Fibroblast of skin of abdomen (primary cell): ENCODE results near the gene PRAMEF5. TPM values are rescaled to one million over a fixed set of nuclear protein-coding genes. Genes with fewer than 3 reads are reported as not detected.
"Not testable (repeated sequence)": the region's sequence is repeated elsewhere in the genome, so short reads cannot be mapped to it uniquely, and the experiment has no call there.

Source experiments
- DNase-seq: peaks from one replicate; pipeline ENCODE4 v3.0.0-alpha.2; 2013
- polyA plus RNA-seq, 2 experiments: library from polyadenylated mRNA; unstranded; fragments of 120-200 nt; gene quantifications; one replicate each; pipeline ENCODE4 v1.2.1, GENCODE V29; 2013; ENCODE audit not compliant: insufficient read length in 2 of 2

Gene PRAMEF5
- not detected for polyA plus RNA-seq (2013, experiment 1 of 2; ENCODE audit: insufficient read length)
- polyA plus RNA-seq (2013, experiment 2 of 2; ENCODE audit: insufficient read length) = not detected

GRCh38 chr1:13253898-13254297 is at the start of gene PRAMEF5:
TSS of gene PRAMEF5 (plus strand) at chr1:13254198. CDS start at chr1:13259269, 5,071 bp downstream.
- DNase-seq = not testable (repeated sequence)

- not testable (repeated sequence) for DNase-seq
These were observed 45.3 kb upstream of the PRAMEF5 start for GRCh38 chr1:13208712-13209111.

- not testable (repeated sequence) for DNase-seq
These were observed 37.4 kb upstream of the PRAMEF5 start for GRCh38 chr1:13216619-13217018.

GRCh38 chr1:13219203-13219602 is 34.8 kb upstream of the PRAMEF5 start:
- DNase-seq = not testable (repeated sequence)

- not testable (repeated sequence) for DNase-seq
These were observed 31.2 kb upstream of the PRAMEF5 start for GRCh38 chr1:13222788-13223187.

GRCh38 chr1:13224480-13225060 is 29.4 kb upstream of the PRAMEF5 start:
- no peak for DNase-seq

- DNase-seq = not testable (repeated sequence)
These were observed 28.3 kb upstream of the PRAMEF5 start, which contains the start of gene PRAMEF18 for GRCh38 chr1:13225675-13226204. TSS of gene PRAMEF18 (minus strand) at chr1:13226154. CDS start at chr1:13226106, 48 bp downstream.

- not testable (repeated sequence) for DNase-seq
These were observed 26.5 kb upstream of the PRAMEF5 start for GRCh38 chr1:13227271-13228055.

- DNase-seq = no peak
These were observed 25.6 kb upstream of the PRAMEF5 start for GRCh38 chr1:13228343-13228781.

- not testable (repeated sequence) for DNase-seq
These were observed 23.9 kb upstream of the PRAMEF5 start for GRCh38 chr1:13230096-13230495.

- not testable (repeated sequence) for DNase-seq
These were observed 23.4 kb upstream of the PRAMEF5 start for GRCh38 chr1:13230601-13231000.

GRCh38 chr1:13231061-13231750 is 22.8 kb upstream of the PRAMEF5 start:
- not testable (repeated sequence) for DNase-seq

- not testable (repeated sequence) for DNase-seq
These were observed 21.9 kb upstream of the PRAMEF5 start for GRCh38 chr1:13232056-13232455.

- not testable (repeated sequence) for DNase-seq
These were observed 19.9 kb upstream of the PRAMEF5 start for GRCh38 chr1:13234057-13234456.

- not testable (repeated sequence) for DNase-seq
These were observed 16.4 kb upstream of the PRAMEF5 start for GRCh38 chr1:13237572-13237971.

GRCh38 chr1:13239633-13240032 is 14.4 kb upstream of the PRAMEF5 start:
- DNase-seq = not testable (repeated sequence)

GRCh38 chr1:13243536-13244263 is 10.3 kb upstream of the PRAMEF5 start:
- not testable (repeated sequence) for DNase-seq

GRCh38 chr1:13245841-13246553 is 8.0 kb upstream of the PRAMEF5 start:
- DNase-seq = not testable (repeated sequence)

GRCh38 chr1:13246554-13246871 is 7.5 kb upstream of the PRAMEF5 start:
- not testable (repeated sequence) for DNase-seq

- DNase-seq = not testable (repeated sequence)
These were observed 6.9 kb upstream of the PRAMEF5 start for GRCh38 chr1:13247122-13247521.

GRCh38 chr1:13265124-13265523 is 11.1 kb downstream of the PRAMEF5 start:
- not testable (repeated sequence) for DNase-seq
